GM10266 (cell line): ENCODE measurements around the gene UBALD1.

Source experiments
- DNase-seq: peaks from one replicate; pipeline ENCODE4 v3.0.0; 2012; ENCODE audit errors: extremely low spot score
- CTCF ChIP-seq: IDR thresholded peaks from 2 replicates; pipeline ENCODE4 v1.5.1; 2012; ENCODE audit warnings: mild to moderate bottlenecking, low read depth; ENCODE audit not compliant: control insufficient read depth, insufficient read depth; ENCODE audit errors: missing control alignments

The UBALD1 gene

GRCh38 chr16:4624015-4624826 is 9.5 kb upstream of the UBALD1 start, which contains the start of gene MGRN1:
TSS of gene MGRN1 (plus strand) at chr16:4624826. CDS start at chr16:4624961, 135 bp downstream.
- DNase-seq: peak; percentile 95
- peak; percentile 94 for TF ChIP-seq CTCF

GRCh38 chr16:4623593-4623992 is 8.9 kb upstream of the UBALD1 start:
- DNase-seq: no peak
- TF ChIP-seq CTCF: no peak

- no peak for DNase-seq
Observed at GRCh38 chr16:4618645-4619418, 4.1 kb upstream of the UBALD1 start.

GRCh38 chr16:4617880-4618279 is 3.2 kb upstream of the UBALD1 start:
- TF ChIP-seq CTCF: no peak
- DNase-seq: no peak

More at GRCh38 chr16:4618645-4619418, 4.1 kb upstream of the UBALD1 start:
- TF ChIP-seq CTCF: no peak

GRCh38 chr16:4616047-4616811 is 1.5 kb upstream of the UBALD1 start:
- DNase-seq: peak; percentile 99

More at GRCh38 chr16:4616047-4616811, 1.5 kb upstream of the UBALD1 start:
- peak; percentile 75 for TF ChIP-seq CTCF
